Upper lobe of left lung (tissue), 6 donors: Measurements from ENCODE around the gene SCN7A. TPM values are rescaled to one million over a fixed set of nuclear protein-coding genes. Genes with fewer than 3 reads are reported as not detected.
"Not testable (repeated sequence)": the region's sequence is repeated elsewhere in the genome, so short reads cannot be mapped to it uniquely, and the experiment has no call there.

Source experiments
- ATAC-seq, 2 donors: fragments of 200-7000 bp; cut with Tn5 transposase; one replicate each; pipeline ENCODE4 v1.9.1; 2022; ENCODE audit warnings: mild to moderate bottlenecking in 2 of 2, moderate library complexity in 2 of 2; ENCODE audit not compliant: low FRiP score in 2 of 2
- DNase-seq, 2 donors: peaks; one replicate each; pipeline ENCODE4 v3.0.0-alpha.2; 2019 to 2020
- H3K27ac ChIP-seq, 4 donors: fragments of 200-600 bp; sonication (generic); one replicate each; pipeline ENCODE4 v1.5.1; 2016 to 2019
- H3K27me3 ChIP-seq, 4 donors: fragments of 200-600 bp; sonication (generic); one replicate each; pipeline ENCODE4 v1.5.1; 2017 to 2019
- H3K36me3 ChIP-seq, 4 donors: fragments of 200-600 bp; sonication (generic); one replicate each; pipeline ENCODE4 v1.5.1; 2016 to 2019
- H3K4me1 ChIP-seq, 4 donors: fragments of 200-600 bp; sonication (generic); one replicate each; pipeline ENCODE4 v1.5.1; 2018 to 2019
- H3K4me3 ChIP-seq, 4 donors: fragments of 200-600 bp; sonication (generic); one replicate each; pipeline ENCODE4 v1.5.1; 2017 to 2019; ENCODE audit warnings: mild to moderate bottlenecking in 2 of 4, moderate library complexity in 1 of 4
- H3K9me3 ChIP-seq, 4 donors: fragments of 200-600 bp; sonication (generic); one replicate each; pipeline ENCODE4 v1.5.1; 2018 to 2019
- EP300 ChIP-seq, 4 donors: sonication (generic); formaldehyde crosslinking; IDR thresholded peaks; one replicate each; pipeline ENCODE4 v1.5.1; 2017; ENCODE audit warnings: antibody characterized with exemption in 4 of 4, control low read depth in 2 of 4
- POLR2A ChIP-seq, 4 donors: fragments of 450-650 bp; IDR thresholded peaks; one replicate each; pipeline ENCODE4 v1.5.1; 2016 to 2017; ENCODE audit warnings: antibody characterized with exemption in 4 of 4, mild to moderate bottlenecking in 2 of 4
- POLR2AphosphoS5 ChIP-seq, 2 donors: sonication (generic); formaldehyde crosslinking; IDR thresholded peaks; one replicate each; pipeline ENCODE4 v1.5.1; 2017; ENCODE audit warnings: antibody characterized with exemption in 2 of 2
- WGBS, 2 donors: methylation state at CpG; one replicate each; pipeline ENCODE4 v1.1.5; 2017 to 2018; 5-methylcytosine and 5-hydroxymethylcytosine counted together
- total RNA-seq, 6 donors: library from RNA; depleted of rRNA in 4 of 6; stranded (reverse); fragments of >200 nt in 4 of 6; gene quantifications; one replicate each; pipeline versions ENCODE4 v1.1.0 to v1.2.1, GENCODE V29; 2016 to 2021
- TF ChIP-seq, protein P1 (sequence below), 6 experiments: fragments of 450-650 bp in 4 of 6; fragments of 200-600 bp in 2 of 6; sonication (generic) in 2 of 6; IDR thresholded peaks; one replicate each; pipeline ENCODE4 v1.5.1; 2016 to 2019; ENCODE audit warnings: antibody characterized with exemption in 6 of 6
- donor health status: DM: no; HTN: no; CAD: no; lungs with moderate emphysema.
- donor health status: DM: no; HTN: yes; CAD: no; lungs with severe emphysema.

The SCN7A gene
- total RNA-seq, 6 donors from 2014 or later: 37.8 to 99.9 (median 60.0) TPM

DNA sequence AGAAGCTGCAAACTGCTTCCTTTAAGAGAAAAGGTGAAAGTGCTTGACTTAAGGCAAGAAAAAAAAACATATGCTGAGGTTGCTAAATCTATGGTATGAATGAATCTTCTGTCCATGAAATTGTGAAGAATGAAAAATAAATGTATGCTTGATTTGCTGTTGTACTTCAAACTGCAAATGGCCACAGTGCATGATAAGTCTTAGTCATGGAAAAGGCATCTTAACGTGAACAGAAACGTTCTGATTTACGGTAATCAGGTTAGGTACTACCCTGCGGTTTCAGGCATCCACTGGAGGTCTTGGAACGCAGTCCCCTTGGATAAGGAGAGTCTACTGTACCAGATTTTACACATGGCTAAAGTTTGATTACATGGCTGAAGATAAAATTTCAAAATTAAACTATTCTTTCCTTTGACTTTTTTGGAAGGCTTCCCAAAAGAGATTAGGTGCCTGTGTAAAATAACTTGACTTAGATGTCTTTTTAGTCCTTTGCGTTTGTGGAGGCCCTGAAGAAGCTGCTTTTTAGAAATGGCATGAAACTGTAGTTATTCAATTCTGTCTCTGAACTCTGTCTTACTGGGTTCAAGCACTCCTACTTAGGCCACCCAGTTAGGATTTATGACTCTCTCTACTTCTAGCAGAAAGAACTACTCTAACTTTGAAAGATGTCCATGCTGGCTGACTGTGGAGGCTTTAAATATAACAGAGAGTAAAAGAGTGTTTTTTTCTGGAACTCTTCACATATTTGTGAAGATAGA, 82.4 kb downstream of the SCN7A start:
- H3K27ac ChIP-seq: no peak overlapping the region
- no peak for ATAC-seq
- 78 to 87% methylated on average over 6 of the region's 6 CpGs for WGBS, 2 donors
- no peak overlapping the region for H3K4me3 ChIP-seq
- TF ChIP-seq POLR2AphosphoS5 (IDR thresholded peaks at IDR 0.05) (no peak), EP300 (IDR thresholded peaks at IDR 0.05) (no peak), POLR2A (IDR thresholded peaks at IDR 0.05) (no peak)
- TF ChIP-seq, protein P1, sequence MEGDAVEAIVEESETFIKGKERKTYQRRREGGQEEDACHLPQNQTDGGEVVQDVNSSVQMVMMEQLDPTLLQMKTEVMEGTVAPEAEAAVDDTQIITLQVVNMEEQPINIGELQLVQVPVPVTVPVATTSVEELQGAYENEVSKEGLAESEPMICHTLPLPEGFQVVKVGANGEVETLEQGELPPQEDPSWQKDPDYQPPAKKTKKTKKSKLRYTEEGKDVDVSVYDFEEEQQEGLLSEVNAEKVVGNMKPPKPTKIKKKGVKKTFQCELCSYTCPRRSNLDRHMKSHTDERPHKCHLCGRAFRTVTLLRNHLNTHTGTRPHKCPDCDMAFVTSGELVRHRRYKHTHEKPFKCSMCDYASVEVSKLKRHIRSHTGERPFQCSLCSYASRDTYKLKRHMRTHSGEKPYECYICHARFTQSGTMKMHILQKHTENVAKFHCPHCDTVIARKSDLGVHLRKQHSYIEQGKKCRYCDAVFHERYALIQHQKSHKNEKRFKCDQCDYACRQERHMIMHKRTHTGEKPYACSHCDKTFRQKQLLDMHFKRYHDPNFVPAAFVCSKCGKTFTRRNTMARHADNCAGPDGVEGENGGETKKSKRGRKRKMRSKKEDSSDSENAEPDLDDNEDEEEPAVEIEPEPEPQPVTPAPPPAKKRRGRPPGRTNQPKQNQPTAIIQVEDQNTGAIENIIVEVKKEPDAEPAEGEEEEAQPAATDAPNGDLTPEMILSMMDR (IDR thresholded peaks at IDR 0.05): no peak
- H3K27me3 ChIP-seq: no peaks in the 10 kb centered on the region
- H3K9me3 ChIP-seq: no peaks in the 10 kb centered on the region
- H3K4me1 ChIP-seq: no peaks in the 10 kb centered on the region
- peaks cover 0 to 3% (median 0%) of the 10 kb centered on the region in 4 donors for H3K36me3 ChIP-seq
- DNase-seq: no peak

DNA sequence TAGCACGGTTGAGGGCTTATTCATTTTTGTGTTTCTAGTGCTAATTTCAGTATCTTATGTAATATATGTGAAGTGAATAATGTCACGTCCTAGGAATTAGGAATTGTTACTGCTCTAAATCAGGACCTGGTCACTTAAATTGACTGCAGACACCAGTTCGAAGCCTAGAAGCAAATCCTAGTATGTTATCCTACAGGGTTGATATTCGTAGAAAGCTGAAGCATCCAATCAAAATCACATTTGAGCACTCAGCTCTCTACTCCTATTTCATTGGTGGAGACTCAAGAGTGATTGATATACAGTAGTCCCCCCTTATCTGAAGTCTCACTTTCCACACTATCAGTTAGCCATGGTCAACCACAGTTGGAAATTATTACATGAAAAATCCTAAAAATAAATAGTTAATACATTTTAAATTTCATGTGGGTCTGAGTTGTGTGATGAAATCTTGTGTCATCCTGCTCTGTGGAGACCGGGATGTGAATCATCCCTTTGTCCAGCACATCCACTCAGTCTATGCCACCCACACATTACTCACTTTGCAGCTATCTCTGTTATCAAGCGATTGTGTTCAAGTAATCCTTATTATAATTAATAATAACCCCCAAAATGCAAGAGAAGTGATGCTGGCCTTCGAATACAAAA, 83.1 kb downstream of the SCN7A start:
- peak in 1 of 2 donors; percentile 79 for ATAC-seq
- 77 to 89% methylated on average over 7 of the region's 7 CpGs for WGBS, 2 donors

GRCh38 chr2:166407746-166408145, 86.3 kb downstream of the SCN7A start:
- 58 to 61% methylated on average over 2 of the region's 2 CpGs for WGBS, 2 donors
- H3K4me3 ChIP-seq, DNase-seq, H3K4me1 ChIP-seq, H3K9me3 ChIP-seq, H3K27me3 ChIP-seq, H3K27ac ChIP-seq, H3K36me3 ChIP-seq, ATAC-seq: not testable (repeated sequence)

More for the DNA sequence above, 83.1 kb downstream of the SCN7A start:
- no peak overlapping the region for H3K27ac ChIP-seq
- DNase-seq: no peak
- no peak for TF ChIP-seq POLR2A (IDR thresholded peaks at IDR 0.05)
- TF ChIP-seq, protein P1 (IDR thresholded peaks at IDR 0.05): no peak
- TF ChIP-seq EP300 (IDR thresholded peaks at IDR 0.05): no peak
- TF ChIP-seq POLR2AphosphoS5 (IDR thresholded peaks at IDR 0.05): no peak
- no peaks in the 10 kb centered on the region for H3K4me1 ChIP-seq
- no peak overlapping the region for H3K4me3 ChIP-seq
- peaks cover 0 to 7% (median 0%) of the 10 kb centered on the region in 4 donors for H3K36me3 ChIP-seq
- no peaks in the 10 kb centered on the region for H3K9me3 ChIP-seq
- H3K27me3 ChIP-seq: no peaks in the 10 kb centered on the region

DNA sequence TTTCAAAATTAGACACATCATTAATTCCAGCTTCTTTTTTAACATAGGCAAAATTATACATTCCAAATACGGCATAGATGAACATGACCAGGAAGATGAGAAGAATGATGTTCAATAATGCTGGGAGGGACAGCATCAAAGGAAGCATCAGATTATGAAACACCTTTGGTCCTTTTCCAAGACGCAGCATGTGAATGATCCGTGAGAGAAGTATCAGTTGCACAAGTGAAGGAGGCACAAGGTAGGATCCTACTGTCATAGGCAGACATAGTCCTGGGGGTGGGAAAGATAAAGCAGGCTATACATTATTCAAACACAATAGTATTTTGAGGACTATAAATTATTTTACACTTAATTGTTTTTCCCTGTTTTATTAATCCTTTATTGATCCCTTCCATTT, 87.7 kb downstream of the SCN7A start:
- H3K27ac ChIP-seq: no peak overlapping the region
- H3K9me3 ChIP-seq: no peaks in the 10 kb centered on the region
- no peak for ATAC-seq
- no peak overlapping the region for H3K4me3 ChIP-seq
- 75 to 80% methylated on average over 3 of the region's 3 CpGs for WGBS, 2 donors
- no peak for DNase-seq
- peaks cover 0 to 7% (median 0%) of the 10 kb centered on the region in 4 donors for H3K36me3 ChIP-seq
- H3K27me3 ChIP-seq: no peaks in the 10 kb centered on the region
- H3K4me1 ChIP-seq: no peaks in the 10 kb centered on the region
- TF ChIP-seq POLR2A (IDR thresholded peaks at IDR 0.05): no peak
- TF ChIP-seq POLR2AphosphoS5 (IDR thresholded peaks at IDR 0.05): no peak
- TF ChIP-seq, protein P1 (IDR thresholded peaks at IDR 0.05): no peak
- no peak for TF ChIP-seq EP300 (IDR thresholded peaks at IDR 0.05)

GRCh38 chr2:166405569-166405926, 88.5 kb downstream of the SCN7A start:
- Histone ChIP-seq H3K9me3 (no peaks in the 10 kb centered on the region), H3K36me3 (peaks cover 0 to 7% (median 0%) of the 10 kb centered on the region in 4 donors), H3K4me1 (no peaks in the 10 kb centered on the region), H3K4me3 (no peak overlapping the region), H3K27ac (no peak overlapping the region), H3K27me3 (no peaks in the 10 kb centered on the region)
- TF ChIP-seq POLR2A (IDR thresholded peaks at IDR 0.05) (no peak), POLR2AphosphoS5 (IDR thresholded peaks at IDR 0.05) (no peak), EP300 (IDR thresholded peaks at IDR 0.05) (no peak)
- TF ChIP-seq, protein P1 (IDR thresholded peaks at IDR 0.05): no peak
- ATAC-seq: no peak
- no peak for DNase-seq
- 90 to 92% methylated on average over 6 of the region's 6 CpGs for WGBS, 2 donors
